AG09309 (cell line): ENCODE data around the gene RNF183.

Source experiments
- DNase-seq: peaks from one replicate; pipeline ENCODE4 v3.0.0-alpha.2; 2010; ENCODE audit warnings: low read depth
- H3K4me3 ChIP-seq: 2 replicates; pipeline ENCODE4 v1.5.1; 2011; ENCODE audit warnings: mild to moderate bottlenecking, low read depth, low read length, moderate library complexity; ENCODE audit not compliant: control insufficient read depth
- TF ChIP-seq, protein P1 (sequence below): IDR thresholded peaks from 2 replicates; pipeline ENCODE4 v1.5.1; 2011; ENCODE audit warnings: mild to moderate bottlenecking, low read depth, low read length, inconsistent platforms; ENCODE audit not compliant: insufficient read depth, control insufficient read depth; ENCODE audit errors: missing control alignments

Gene RNF183

DNA sequence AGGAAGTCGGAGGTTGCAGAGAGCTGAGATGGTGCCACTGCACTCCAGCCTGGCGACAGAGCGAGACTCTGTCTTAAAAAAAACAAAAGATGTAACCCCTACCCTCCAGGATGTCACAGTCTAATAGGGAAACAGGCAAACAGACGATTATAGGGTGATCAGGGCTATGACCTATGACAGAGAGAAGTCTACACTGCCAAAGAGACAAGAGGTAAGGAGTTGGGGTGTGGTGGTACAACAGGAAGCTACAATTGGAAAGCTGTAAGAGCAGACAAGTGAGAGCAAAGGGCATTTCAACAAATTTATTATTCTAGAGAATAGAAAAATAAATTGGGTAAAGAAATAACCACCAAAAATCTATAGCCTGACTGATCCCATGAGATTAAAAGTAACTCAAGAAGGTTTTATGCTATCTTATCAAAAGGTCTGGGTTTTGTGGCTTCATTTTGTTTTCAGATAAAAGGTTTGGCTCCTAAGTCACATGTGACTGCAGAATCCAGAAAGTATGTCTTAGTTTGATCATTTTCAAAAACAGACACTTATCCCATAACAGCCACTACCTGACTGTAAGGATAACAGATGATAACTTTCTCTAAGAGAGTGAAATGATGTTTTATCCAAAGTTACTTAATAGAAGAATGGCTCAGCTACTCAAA, 35.1 kb downstream of the RNF183 start:
- TF ChIP-seq, protein P1, sequence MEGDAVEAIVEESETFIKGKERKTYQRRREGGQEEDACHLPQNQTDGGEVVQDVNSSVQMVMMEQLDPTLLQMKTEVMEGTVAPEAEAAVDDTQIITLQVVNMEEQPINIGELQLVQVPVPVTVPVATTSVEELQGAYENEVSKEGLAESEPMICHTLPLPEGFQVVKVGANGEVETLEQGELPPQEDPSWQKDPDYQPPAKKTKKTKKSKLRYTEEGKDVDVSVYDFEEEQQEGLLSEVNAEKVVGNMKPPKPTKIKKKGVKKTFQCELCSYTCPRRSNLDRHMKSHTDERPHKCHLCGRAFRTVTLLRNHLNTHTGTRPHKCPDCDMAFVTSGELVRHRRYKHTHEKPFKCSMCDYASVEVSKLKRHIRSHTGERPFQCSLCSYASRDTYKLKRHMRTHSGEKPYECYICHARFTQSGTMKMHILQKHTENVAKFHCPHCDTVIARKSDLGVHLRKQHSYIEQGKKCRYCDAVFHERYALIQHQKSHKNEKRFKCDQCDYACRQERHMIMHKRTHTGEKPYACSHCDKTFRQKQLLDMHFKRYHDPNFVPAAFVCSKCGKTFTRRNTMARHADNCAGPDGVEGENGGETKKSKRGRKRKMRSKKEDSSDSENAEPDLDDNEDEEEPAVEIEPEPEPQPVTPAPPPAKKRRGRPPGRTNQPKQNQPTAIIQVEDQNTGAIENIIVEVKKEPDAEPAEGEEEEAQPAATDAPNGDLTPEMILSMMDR: no peak
- no peak overlapping the region for H3K4me3 ChIP-seq
- no peak for DNase-seq

DNA sequence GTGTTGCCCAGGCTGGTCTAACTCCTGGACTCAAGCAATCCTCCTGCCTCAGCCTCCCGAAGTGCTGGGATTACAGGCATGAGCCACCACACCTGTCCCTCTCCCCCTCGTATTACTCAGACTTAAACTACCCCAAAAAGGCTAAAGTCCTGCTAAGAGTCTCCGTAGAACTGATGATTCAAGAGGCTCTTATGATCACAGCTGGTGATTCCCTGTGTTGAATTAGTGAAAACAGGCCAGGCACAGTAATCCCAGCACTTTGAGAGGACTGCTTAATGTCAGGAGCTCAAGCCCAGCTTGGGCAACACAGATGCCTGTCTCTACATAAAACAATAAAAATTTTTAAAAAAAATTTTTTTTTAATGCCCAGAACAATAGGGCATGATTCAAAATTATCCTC, 37.0 kb downstream of the RNF183 start:
- no peak overlapping the region for H3K4me3 ChIP-seq
- TF ChIP-seq, protein P1: no peak
- no peak for DNase-seq

DNA sequence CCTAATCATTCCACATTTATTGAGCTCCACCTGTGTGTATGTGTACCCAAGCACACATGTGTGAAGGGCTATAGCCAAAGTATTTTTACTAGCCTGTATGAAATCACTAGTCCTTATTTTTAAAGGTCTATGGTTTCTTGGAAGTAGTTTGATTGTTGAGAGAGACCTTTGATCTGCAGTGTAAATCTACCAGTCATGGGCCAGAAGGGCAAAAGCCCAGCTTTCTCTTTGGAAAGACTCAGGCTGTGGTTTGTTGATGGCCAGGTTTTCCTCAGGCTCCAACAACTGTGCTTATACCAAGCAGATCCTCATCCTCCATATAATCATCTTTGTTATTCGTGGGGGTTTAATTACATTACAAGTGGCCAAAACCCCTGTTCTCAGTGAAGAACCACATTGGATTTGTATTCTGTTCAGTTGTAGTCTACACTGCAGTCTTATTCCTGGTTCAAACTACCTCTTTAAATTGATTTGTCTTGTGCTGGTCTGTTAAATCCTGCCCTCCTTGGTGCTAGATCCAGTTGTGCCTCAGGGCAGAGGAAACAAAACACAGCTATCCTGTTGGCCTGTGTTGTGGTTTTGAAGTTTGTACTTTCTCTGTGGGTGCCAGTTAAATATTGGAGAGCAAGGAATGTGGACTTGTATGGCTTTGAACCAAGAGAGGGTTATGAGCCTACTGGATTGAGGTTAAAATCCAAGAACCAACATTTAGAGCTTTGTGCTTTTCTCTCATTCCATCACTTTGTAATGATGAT, 41.1 kb downstream of the RNF183 start:
- no peak for DNase-seq
- TF ChIP-seq, protein P1: no peak
- H3K4me3 ChIP-seq: no peak overlapping the region

DNA sequence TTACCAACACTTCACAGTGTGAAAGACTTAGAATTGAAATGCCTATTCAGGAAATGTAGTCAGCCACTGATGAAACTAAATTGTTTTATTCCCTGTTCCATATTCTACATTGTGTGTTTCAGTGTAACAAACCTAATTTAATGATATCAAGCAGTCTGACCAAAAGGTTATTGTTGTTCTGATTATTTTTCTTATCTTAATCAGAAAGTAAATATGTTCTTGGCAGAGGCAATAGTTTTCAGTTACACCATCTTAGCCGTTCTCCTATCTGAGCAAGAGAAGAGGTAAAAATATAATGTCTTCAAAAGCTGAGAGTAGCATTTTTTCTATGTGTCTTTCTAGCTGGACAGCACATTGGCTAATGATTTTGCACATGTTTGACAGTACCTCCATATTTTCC, 44.9 kb downstream of the RNF183 start:
- H3K4me3 ChIP-seq: no peak overlapping the region
- DNase-seq: no peak
- TF ChIP-seq, protein P1: no peak

DNA sequence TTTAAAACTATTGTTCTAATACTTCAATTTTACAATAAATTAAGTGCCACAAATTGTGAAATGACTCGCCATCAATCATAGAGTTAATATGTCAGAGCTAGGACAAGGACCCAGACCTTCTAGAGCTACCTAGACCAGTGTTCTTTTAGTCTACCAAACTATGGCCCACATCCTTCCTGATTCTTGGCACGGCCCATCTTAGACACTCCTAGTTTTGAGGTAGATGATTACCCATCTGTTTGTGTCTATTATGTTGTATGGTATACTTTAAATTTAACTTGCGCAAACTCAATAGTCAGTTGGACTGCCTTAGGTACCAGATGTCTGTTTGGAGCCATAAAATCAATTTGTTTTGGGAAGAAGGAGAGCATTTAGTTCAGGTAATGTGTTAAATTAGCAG, 45.3 kb downstream of the RNF183 start:
- TF ChIP-seq, protein P1: no peak
- DNase-seq: no peak
- no peak overlapping the region for H3K4me3 ChIP-seq

DNA sequence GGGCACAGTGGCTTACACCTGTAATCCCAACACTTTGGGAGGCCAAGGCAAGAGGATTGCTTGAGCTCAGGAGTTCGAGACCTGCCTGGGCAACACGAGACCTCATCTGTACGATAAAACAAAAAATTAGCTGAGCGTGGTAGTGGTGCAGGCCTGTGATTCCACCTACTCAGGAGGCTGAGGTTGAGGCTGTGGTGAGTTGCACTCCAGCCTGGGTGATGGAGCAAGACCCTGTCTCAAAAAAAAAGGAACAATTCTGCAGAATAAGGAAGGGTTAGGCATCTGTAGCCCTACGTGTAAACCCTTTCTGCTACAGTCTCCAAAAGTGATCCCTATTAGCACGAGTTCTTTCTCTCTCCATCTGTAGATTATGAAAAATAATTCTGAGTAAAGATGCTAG, 47.7 kb downstream of the RNF183 start:
- no peak for DNase-seq

More for the DNA sequence above, 47.7 kb downstream of the RNF183 start:
- TF ChIP-seq, protein P1: no peak
- H3K4me3 ChIP-seq: no peak overlapping the region
